GM12892 (cell line): ENCODE results near the gene ST8SIA5.

ENCODE experiments used
- POLR2A ChIP-seq: IDR thresholded peaks from 2 replicates; pipeline ENCODE4 v1.6.1; 2011; ENCODE audit warnings: low read depth, low read length, control low read depth
- POLR2AphosphoS5 ChIP-seq: IDR thresholded peaks from 2 replicates; pipeline ENCODE4 v1.6.1; 2011; ENCODE audit warnings: low read depth, low read length, control low read depth
- TAF1 ChIP-seq: IDR thresholded peaks from 2 replicates; pipeline ENCODE4 v1.6.1; 2011; ENCODE audit warnings: low read depth, mild to moderate bottlenecking, control low read depth, low read length, borderline replicate concordance

DNA sequence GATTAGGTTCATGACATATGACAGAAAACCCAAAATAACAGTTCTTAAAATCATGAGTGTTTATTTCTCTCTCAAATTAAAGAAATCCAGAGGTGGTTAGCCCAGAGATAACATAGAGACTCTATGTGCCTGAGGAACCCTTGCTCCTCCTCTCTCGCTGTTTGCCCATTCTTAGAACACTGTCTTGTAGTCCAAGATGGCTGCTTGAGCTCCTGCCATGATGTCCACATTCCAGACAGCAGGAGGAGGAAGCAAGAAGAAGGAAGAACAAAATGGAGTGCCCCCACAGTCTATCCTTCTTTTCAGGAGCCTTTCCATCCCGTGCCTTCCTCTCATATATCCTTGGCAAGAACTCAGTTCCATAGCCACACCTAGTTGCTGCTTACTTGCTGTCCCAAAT is 13.9 kb upstream of the ST8SIA5 start:
- no peak for TF ChIP-seq POLR2A
- no peak for TF ChIP-seq POLR2AphosphoS5
- TF ChIP-seq TAF1 = no peak
